ENCODE data around the gene PIAS1. TPM values are rescaled to one million over a fixed set of nuclear protein-coding genes. Genes with fewer than 3 reads are reported as not detected.

PIAS1 gene
- total and polyA plus RNA-seq, 2 donors (not counting 1 experiment from before 2014, with no cell fraction given) = 28.8 to 87.3 TPM

DNA sequence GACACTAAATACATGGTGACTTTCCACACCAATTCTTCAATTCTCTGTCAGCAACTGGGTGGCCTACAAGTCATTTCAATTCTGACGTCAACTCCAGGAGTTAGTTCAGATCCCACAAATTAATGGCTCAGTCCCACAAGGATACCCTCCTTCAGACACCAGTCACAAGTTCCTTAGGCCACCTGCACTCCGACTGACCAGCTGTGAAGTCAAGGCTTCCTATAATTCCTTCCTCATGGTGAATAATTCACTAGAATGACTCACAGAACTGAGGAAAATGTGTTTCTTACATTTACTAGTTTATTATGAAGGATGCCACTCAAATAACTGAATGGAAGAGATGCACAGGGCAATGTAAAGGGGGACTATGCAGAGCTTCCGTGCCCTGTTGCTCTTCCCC is 6.3 kb upstream of the PIAS1 start:
- Histone ChIP-seq H3K79me2 (ENCODE audit: control insufficient read depth, insufficient read depth, low read length) (no peaks in the 10 kb centered on the region), H3K36me3 (replicated peaks in 1 of 2; ENCODE audit: control extremely low read depth in 1 of 2, control insufficient read depth in 1 of 2, extremely low read depth in 1 of 2, insufficient read depth in 2 of 2, low read length in 1 of 2) (no peaks in the 10 kb centered on the region), H3K27ac (ENCODE audit: low read length in 2 of 2) (no peak overlapping the region), H3K4me2 (replicated peaks; ENCODE audit: low read depth, low read length, poor library complexity, severe bottlenecking) (no peak overlapping the region), H3K4me3 (ENCODE audit: control extremely low read depth in 1 of 5, extremely low read depth in 1 of 5, insufficient read depth in 1 of 5, low read depth in 2 of 5, low read length in 4 of 5) (no peak overlapping the region), H3K9me3 (ENCODE audit: control extremely low read depth in 1 of 3, control insufficient read depth in 2 of 3, insufficient read depth in 1 of 3, low read length in 2 of 3) (peaks cover 0 to 15% (median 1%) of the 10 kb centered on the region in 3 donors), H3K9ac (ENCODE audit: low read length) (no peak overlapping the region), H4K20me1 (ENCODE audit: control insufficient read depth, insufficient read depth, low read length, poor library complexity, severe bottlenecking) (no peaks in the 10 kb centered on the region), H2AFZ (ENCODE audit: insufficient read depth, low read depth, low read length, poor library complexity, severe bottlenecking) (no peak overlapping the region), H3K4me1 (ENCODE audit: control insufficient read depth in 2 of 2, insufficient read depth in 2 of 2, low read length in 2 of 2) (no peaks in the 10 kb centered on the region), H3K27me3 (replicated peaks in 1 of 4; ENCODE audit: control extremely low read depth in 1 of 4, control insufficient read depth in 3 of 4, insufficient read depth in 4 of 4, low read length in 3 of 4) (peaks cover 0 to 4% (median 0%) of the 10 kb centered on the region in 4 experiments)
- Mint-ChIP-seq H3K4me3 (no peak overlapping the region), H3K4me1 (no peaks in the 10 kb centered on the region), H3K27me3 (peaks cover 10% of the 10 kb centered on the region), H3K9me3 (ENCODE audit: insufficient read depth) (no peaks in the 10 kb centered on the region), H3K27ac (no peak overlapping the region)
- WGBS (ENCODE audit: insufficient coverage) = 100% methylated on average over 1 of the region's 3 CpGs
- ATAC-seq (ENCODE audit: low read depth) = no peak
- CTCF ChIA-PET = no interaction called here
- DNase-seq = no peak
- TF ChIP-seq, protein P1, sequence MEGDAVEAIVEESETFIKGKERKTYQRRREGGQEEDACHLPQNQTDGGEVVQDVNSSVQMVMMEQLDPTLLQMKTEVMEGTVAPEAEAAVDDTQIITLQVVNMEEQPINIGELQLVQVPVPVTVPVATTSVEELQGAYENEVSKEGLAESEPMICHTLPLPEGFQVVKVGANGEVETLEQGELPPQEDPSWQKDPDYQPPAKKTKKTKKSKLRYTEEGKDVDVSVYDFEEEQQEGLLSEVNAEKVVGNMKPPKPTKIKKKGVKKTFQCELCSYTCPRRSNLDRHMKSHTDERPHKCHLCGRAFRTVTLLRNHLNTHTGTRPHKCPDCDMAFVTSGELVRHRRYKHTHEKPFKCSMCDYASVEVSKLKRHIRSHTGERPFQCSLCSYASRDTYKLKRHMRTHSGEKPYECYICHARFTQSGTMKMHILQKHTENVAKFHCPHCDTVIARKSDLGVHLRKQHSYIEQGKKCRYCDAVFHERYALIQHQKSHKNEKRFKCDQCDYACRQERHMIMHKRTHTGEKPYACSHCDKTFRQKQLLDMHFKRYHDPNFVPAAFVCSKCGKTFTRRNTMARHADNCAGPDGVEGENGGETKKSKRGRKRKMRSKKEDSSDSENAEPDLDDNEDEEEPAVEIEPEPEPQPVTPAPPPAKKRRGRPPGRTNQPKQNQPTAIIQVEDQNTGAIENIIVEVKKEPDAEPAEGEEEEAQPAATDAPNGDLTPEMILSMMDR (IDR thresholded peaks at IDR 0.05) = no peak
- TF ChIP-seq EZH2 (IDR thresholded peaks at IDR 0.05; ENCODE audit: borderline replicate concordance, insufficient read depth, low read depth, low read length, poor library complexity, severe bottlenecking) = no peak
- POLR2A ChIA-PET = no interaction called here
- intact Hi-C loops (cut with micrococcal nuclease) = no loop called here

DNA sequence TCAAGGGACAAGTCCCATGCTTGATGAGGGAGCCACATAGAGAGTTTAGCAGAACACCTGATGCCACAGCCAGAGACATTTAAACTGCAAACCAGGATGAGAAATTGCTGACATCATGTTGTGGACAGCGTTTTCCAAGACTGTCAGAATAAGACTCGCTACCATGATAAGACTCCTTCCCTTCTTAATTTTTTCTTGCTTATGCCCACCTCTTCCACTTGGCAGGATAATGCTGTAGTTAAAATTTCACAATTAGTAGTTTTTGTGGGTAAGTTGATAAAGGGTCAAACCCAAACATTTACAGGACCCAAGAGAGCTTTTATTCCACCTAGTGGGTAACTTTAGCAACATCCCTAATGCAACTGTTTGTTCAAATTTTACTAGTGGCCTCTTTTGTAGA is 3.0 kb upstream of the PIAS1 start:
- DNase-seq = no peak
- peaks cover 20% of the 10 kb centered on the region for H3K79me2 ChIP-seq (ENCODE audit: control insufficient read depth, insufficient read depth, low read length)
- peaks cover 0 to 6% (median 1%) of the 10 kb centered on the region in 3 donors for H3K9me3 ChIP-seq (ENCODE audit: control extremely low read depth in 1 of 3, control insufficient read depth in 2 of 3, insufficient read depth in 1 of 3, low read length in 2 of 3)
- no peak overlapping the region for H2AFZ ChIP-seq (ENCODE audit: insufficient read depth, low read depth, low read length, poor library complexity, severe bottlenecking)
- TF ChIP-seq EZH2 (IDR thresholded peaks at IDR 0.05; ENCODE audit: borderline replicate concordance, insufficient read depth, low read depth, low read length, poor library complexity, severe bottlenecking) = no peak
- TF ChIP-seq, protein P1 (IDR thresholded peaks at IDR 0.05) = no peak
- ATAC-seq (ENCODE audit: low read depth) = no peak
- Mint-ChIP-seq H3K4me1 (peaks cover 15% of the 10 kb centered on the region), H3K27me3 (peaks cover 10% of the 10 kb centered on the region), H3K9me3 (ENCODE audit: insufficient read depth) (no peaks in the 10 kb centered on the region), H3K4me3 (no peak overlapping the region), H3K27ac (no peak overlapping the region)
- H3K36me3 ChIP-seq (replicated peaks in 1 of 2; ENCODE audit: control extremely low read depth in 1 of 2, control insufficient read depth in 1 of 2, extremely low read depth in 1 of 2, insufficient read depth in 2 of 2, low read length in 1 of 2) = no peaks in the 10 kb centered on the region
- WGBS (ENCODE audit: insufficient coverage) = no CpG with 5 or more reads among the region's 2 CpGs
- no peak overlapping the region for H3K4me3 ChIP-seq (ENCODE audit: control extremely low read depth in 1 of 5, extremely low read depth in 1 of 5, insufficient read depth in 1 of 5, low read depth in 2 of 5, low read length in 4 of 5)
- ChIA-PET POLR2A (no interaction called here), CTCF (interaction anchor here (0.7 kb wide), 1 partner anchor 104 kb away, joined by 4 read pairs; no protein-coding TSS in a partner anchor)
- peaks cover 7 to 10% of the 10 kb centered on the region in 2 donors for H3K4me1 ChIP-seq (ENCODE audit: control insufficient read depth in 2 of 2, insufficient read depth in 2 of 2, low read length in 2 of 2)
- H4K20me1 ChIP-seq (ENCODE audit: control insufficient read depth, insufficient read depth, low read length, poor library complexity, severe bottlenecking) = peaks cover 12% of the 10 kb centered on the region
- H3K27ac ChIP-seq (ENCODE audit: low read length in 2 of 2) = no peak overlapping the region
- H3K9ac ChIP-seq (ENCODE audit: low read length) = no peak overlapping the region
- intact Hi-C loops (cut with micrococcal nuclease) = loop anchor here (5.0 kb wide), 2 partner anchors 226 to 1694 kb away; partner anchors contain the start of genes FEM1B and TIPIN
- no peak overlapping the region for H3K4me2 ChIP-seq (replicated peaks; ENCODE audit: low read depth, low read length, poor library complexity, severe bottlenecking)
- peaks cover 0 to under 1% (median 0%) of the 10 kb centered on the region in 4 experiments for H3K27me3 ChIP-seq (replicated peaks in 1 of 4; ENCODE audit: control extremely low read depth in 1 of 4, control insufficient read depth in 3 of 4, insufficient read depth in 4 of 4, low read length in 3 of 4)
